GM19324 (cell line): ENCODE measurements around the gene LRP10.

ENCODE experiments used
- ATAC-seq: cut with Tn5 transposase; IDR thresholded peaks from one replicate; pipeline ENCODE4 v1.9.1; 2021; ENCODE audit warnings: mild to moderate bottlenecking, moderate library complexity; ENCODE audit not compliant: unreplicated experiment, low FRiP score

Gene LRP10

DNA sequence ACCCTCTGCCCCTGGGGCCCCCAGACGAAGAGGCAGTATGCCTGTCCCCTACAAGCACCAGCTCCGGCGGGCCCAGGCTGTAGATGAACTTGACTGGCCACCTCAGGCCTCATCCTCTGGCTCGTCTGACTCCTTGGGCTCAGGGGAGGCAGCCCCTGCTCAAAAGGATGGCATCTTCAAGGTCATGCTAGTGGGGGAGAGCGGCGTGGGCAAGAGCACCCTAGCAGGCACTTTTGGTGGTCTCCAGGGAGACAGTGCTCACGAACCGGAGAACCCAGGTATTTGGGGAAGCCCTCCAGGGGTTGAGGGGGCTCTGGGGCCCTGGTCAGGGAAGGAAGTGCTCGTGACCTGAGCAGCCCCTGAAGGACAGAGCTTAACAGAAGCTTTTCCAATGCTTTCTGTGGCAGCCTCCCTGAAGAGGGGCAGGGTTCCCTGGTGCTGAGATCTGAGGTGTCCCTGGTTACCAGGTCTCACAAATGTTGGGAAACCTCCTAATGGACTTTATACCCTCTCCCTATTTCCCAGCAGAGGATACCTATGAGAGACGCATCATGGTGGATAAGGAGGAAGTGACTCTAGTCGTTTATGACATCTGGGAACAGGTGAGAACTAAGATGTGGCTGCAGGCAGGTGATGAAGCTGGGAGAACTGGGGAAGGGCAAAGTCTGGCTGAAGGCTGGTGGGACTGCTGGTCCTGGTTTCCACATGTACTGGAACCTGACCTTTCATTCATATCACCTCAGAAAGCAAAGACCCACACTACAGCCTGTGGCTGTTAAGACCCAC is 13.4 kb downstream of the LRP10 start:
- no peak for ATAC-seq

- ATAC-seq, result no peak
Measured at GRCh38 chr14:22885975-22886374, 14.4 kb downstream of the LRP10 start.

- ATAC-seq, result peak; percentile 65
Measured at GRCh38 chr14:22886500-22887259, 15.1 kb downstream of the LRP10 start.

DNA sequence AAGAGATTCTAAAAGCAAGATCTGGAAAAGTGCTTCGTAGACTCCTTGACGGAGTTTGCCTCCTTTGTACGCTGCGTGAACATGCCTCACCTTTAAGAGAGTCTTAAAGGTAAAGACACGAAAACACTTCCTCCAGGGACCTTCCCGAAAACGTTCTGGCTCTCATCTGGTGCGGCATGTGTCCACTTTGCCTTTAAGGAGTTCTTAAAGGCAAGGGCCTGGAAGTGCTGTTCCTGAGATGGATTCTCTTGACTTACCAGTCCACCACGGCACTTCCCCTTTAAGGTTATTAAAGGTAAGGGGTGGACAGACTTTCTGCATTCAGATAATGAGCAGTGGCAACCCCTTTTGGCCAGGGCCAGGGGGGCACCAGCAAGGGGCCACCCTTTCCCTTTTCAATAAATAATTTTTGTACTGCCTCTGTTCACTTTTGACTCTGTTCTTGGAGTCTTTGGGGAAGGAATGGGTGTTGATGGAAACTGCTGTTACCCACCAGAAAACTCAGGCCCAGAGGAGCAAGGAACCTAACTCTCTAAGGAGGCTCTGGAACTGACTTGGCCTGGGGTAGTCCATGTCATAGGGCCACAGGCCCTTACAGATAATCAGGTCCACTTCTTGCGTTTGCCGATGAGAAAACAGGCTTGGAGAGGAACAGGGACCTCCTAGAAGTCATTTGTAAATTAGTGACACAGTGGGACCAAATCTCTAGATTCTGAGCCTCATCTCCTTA is 15.9 kb downstream of the LRP10 start:
- peak; percentile 27 for ATAC-seq

- ATAC-seq, result peak; percentile 46
Measured at GRCh38 chr14:22887990-22888378, 16.4 kb downstream of the LRP10 start.

DNA sequence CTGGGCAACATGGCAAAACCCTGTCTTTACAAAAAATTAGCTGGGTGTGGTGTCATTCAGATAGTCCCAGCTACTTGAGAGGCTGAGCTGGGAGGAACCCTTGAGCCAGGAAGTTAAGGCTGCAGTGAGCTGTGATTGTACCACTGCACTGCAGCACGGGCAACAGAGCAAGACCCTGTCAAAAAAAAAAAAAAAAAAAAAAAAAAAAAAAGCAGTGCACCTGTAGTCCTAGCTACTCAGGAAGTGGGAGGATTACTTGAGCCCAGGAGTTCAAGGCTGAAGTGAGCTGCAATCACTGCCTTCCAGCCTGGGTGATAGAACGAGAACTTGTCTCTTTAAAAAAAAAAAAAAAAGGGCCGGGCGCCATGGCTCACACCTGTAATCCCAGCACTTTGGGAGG is 17.1 kb downstream of the LRP10 start:
- ATAC-seq, result no peak

- ATAC-seq, result no peak
Measured at GRCh38 chr14:22890416-22890815, 18.9 kb downstream of the LRP10 start.

DNA sequence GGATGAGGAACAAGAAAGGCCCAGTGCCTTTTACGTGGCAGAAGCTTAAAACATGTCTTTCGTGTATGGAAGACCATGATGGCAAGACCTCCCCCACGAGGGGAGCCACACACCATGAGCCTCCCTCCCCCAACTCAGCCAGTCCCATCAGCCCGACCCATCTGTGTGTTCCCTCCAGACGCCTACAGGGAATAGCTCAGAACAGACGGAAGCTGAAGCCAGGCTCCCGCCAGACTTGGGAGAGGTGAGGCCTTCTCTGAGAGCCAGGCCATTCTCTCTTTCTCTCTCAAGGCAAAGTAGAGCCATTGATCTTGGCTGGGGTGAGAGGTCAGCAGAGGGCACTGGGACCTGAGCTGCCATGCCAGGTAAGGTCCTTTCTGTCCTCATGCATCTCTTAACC is 20.9 kb downstream of the LRP10 start:
- ATAC-seq, result no peak

DNA sequence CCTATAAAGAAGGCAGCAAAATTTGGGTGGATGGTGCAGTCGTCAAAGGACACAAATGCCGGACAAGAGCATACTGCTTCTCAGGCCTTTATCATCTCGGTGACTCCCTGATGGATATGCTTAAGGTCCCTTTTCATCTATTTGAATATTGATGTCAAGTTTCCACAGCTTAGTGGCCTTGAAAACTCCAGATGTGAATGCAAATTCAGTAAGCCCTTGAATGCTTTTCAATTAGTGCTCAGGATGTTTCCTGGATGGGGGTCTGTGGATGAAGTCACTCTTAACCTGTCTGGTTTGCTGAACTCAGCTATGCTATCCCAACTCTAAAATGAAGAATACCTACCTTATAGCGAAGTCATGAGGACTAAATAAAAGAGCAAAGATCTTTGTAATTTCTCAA is 22.2 kb downstream of the LRP10 start:
- no peak for ATAC-seq

DNA sequence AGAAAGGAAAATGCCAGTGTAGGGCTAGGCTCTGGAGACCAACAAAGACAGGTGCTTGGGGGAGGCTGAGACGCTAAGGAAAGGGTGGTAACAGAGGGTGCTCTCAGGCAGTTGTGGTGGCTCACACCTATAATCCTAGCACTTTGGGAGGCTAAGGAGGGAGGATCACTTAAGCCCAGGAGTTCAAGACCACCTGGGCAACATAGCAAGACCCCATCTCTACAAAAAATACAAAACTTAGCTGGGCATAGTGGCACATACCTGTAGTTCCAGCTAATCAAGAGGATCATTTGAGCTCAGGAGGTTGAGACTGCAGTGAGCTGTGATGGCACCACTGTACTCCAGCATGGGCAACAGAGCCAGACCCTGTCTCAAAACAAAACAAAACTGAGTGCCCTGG is 23.9 kb downstream of the LRP10 start:
- no peak for ATAC-seq

GRCh38 chr14:22896356-22896755 is 24.8 kb downstream of the LRP10 start:
- ATAC-seq, result no peak

- no peak for ATAC-seq
Measured at GRCh38 chr14:22896760-22897159, 25.2 kb downstream of the LRP10 start.

DNA sequence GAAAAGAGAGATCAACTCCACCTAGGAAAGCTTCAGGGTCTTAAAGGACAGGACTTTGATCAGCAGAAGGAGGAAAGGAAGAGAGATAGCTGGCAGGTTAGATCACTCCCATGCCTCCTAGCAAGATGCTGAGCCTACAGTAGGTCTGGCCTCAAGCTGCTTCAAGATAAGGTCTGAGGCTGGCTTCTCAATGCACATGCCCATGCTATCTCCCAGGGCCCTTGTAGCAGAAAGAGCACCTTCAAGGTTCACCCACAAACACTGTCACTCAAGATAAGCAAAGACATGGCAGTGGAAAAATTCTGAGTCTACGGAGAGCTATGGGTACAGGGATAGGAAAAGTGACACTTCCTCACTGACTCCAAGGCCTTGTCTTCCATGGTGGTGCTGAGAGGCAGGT is 25.8 kb downstream of the LRP10 start:
- no peak for ATAC-seq

- no peak for ATAC-seq
Measured at GRCh38 chr14:22898302-22899090, 27.0 kb downstream of the LRP10 start.

- ATAC-seq, result no peak
Measured at GRCh38 chr14:22900081-22900799, 28.7 kb downstream of the LRP10 start.

GRCh38 chr14:22901799-22902198 is 30.3 kb downstream of the LRP10 start:
- no peak for ATAC-seq

DNA sequence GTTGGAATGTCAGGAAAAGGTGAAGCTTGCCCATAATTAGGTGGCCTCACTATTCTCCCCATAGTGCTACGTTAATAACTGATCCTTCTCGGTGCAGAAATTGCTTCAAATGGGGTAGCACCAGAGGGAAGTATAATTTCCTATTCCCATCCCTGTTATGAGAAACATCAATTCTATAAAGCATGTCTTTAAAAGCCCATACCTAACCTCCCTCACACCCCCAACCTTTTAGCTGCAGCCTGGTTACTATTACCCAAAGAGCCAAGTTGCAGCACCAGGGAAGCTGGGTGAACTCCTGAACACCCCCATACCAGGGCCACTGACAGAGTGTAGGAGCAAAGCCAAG is 32.2 kb downstream of the LRP10 start:
- ATAC-seq, result no peak

- ATAC-seq, result no peak
Measured at GRCh38 chr14:22905627-22906026, 34.1 kb downstream of the LRP10 start.

DNA sequence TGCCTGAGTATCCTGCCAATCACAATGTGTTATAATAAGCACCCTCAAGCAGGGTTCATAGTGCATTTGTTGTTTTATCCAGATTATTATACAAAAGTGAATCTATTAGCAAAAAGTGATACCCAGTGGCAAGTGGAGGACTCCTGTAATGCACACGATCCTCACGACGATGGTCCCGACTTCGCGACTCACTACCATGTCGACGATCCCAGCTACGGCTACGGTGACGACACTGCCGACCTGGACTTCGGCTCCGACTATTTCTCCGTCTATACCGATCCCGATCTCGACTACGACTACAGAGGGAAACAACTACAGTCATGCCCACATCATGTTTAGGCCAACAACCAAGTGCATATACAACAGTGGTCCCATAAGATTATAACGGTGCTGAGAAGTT is 34.5 kb downstream of the LRP10 start:
- ATAC-seq, result no peak

- no peak for ATAC-seq
Measured at GRCh38 chr14:22907429-22907828, 35.9 kb downstream of the LRP10 start.
